ENCODE results near the gene C10orf53. TPM values are rescaled to one million over a fixed set of nuclear protein-coding genes. Genes with fewer than 3 reads are reported as not detected.

The C10orf53 gene
- total and polyA plus RNA-seq, 8 donors: not detected

DNA sequence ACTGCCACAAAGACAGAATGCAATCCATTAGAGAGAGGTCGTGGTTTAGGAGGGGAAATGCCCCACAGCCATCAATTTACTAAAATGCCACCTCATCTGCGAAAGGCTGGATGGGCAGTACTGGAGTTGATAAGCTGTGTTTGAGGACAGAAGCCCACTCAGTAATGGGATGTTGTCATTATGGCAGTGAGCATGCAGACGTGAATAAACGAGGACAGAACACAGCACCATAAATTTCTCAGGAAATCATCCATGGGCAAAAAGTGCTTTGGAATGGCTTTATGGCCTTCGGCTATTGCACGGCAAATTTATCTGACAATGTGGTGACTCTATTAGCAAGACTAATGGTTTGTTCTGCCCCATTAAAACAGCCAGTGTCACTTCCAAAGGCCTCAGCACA, 15.9 kb upstream of the C10orf53 start:
- ATAC-seq (no peak), DNase-seq (no peak), FAIRE-seq (no peak)
- Histone ChIP-seq H3K27ac (no peak overlapping the region), H3K4me3 (no peak overlapping the region), H3K9me3 (no peaks in the 10 kb centered on the region), H3K36me3 (no peaks in the 10 kb centered on the region), H3K4me1 (no peaks in the 10 kb centered on the region), H3K27me3 (no peaks in the 10 kb centered on the region)
- 57 to 65% methylated on average over 6 of the region's 6 CpGs for WGBS, 2 donors
- intact Hi-C loops (cut with DNase I): no loop called here
- TF ChIP-seq CTCF (IDR thresholded peaks at IDR 0.05): no peak

DNA sequence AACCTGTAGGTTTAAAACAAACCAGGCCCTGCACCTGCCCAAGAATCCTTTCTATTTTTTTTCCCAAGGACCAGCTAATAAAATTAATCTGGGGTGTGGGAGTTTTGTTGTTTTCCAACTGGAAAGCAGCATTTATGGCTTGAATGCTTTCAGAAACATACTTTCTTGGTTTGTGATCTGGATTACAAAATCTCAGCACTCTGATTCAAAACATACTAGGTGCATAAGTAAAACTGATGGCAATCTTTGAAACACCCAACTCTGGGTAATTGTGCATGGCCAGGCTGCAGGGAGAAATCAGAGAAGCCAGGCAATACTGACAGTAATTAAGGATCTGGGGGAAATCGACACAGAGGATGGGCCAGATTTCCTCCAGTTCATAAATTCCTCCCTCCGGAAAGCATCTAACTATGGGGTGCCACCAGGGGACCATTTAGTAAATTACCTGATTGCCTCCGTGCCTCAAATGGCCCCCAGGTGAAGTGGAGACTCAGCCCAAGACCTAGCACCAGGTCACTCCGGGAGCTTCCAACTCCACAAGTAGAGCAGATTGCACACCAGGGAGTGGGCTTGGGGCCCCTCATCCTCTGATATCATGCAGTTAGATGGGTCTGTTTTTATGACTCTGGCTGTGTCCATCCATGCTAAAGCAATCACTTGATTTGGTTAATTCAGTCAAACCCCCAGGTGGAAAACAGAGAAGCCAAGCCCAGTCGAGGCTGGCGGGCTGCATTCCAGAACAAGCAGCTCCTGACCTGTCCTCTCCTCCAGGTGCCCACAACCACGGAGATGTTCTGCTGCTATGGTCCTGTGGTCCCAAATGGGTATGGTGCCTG, 15.2 kb upstream of the C10orf53 start:
- no peak overlapping the region for H3K27ac ChIP-seq
- ATAC-seq (no peak), DNase-seq (no peak), FAIRE-seq (no peak)
- intact Hi-C loops (cut with DNase I): no loop called here
- no peaks in the 10 kb centered on the region for H3K27me3 ChIP-seq
- no peak for TF ChIP-seq CTCF (IDR thresholded peaks at IDR 0.05)
- H3K4me3 ChIP-seq: no peak overlapping the region
- H3K9me3 ChIP-seq: no peaks in the 10 kb centered on the region
- no peaks in the 10 kb centered on the region for H3K36me3 ChIP-seq
- no peaks in the 10 kb centered on the region for H3K4me1 ChIP-seq
- WGBS, 2 donors: 61 to 71% methylated on average over 7 of the region's 7 CpGs

DNA sequence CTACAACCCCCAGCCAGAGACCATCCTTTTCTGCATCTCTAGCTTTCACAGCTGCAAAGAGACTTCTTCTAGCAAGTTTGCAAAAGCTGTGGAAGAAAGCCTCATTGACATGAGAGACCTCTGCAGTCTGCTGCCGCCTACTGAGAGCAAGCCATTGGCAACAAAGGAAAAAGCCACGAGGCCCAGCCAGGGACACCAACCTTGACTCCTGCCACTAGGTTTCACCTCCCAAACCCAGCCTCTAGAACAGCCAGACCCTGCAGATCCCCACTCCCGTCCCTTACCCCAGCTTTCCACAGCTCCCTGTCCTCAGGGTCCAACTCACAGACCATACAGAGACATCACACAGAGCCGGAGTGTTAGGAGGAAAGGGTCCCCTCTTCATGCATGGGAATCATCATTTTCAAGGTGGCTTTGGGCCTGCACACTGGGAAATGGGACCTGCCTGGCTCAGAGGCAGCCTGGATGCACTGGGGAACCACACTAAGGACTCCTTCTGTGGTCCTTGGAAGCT, 14.6 kb upstream of the C10orf53 start:
- 55 to 65% methylated on average over 4 of the region's 4 CpGs for WGBS, 2 donors
- H3K36me3 ChIP-seq: no peaks in the 10 kb centered on the region
- H3K27me3 ChIP-seq: no peaks in the 10 kb centered on the region
- FAIRE-seq (no peak), ATAC-seq (no peak), DNase-seq (no peak)
- intact Hi-C loops (cut with DNase I): no loop called here
- no peak overlapping the region for H3K4me3 ChIP-seq
- no peaks in the 10 kb centered on the region for H3K4me1 ChIP-seq
- TF ChIP-seq CTCF (IDR thresholded peaks at IDR 0.05): no peak
- H3K9me3 ChIP-seq: no peaks in the 10 kb centered on the region
- no peak overlapping the region for H3K27ac ChIP-seq

- no peak for FAIRE-seq
- no peaks in the 10 kb centered on the region for H3K4me1 ChIP-seq
- DNase-seq: no peak
- no peak overlapping the region for H3K4me3 ChIP-seq
- H3K36me3 ChIP-seq: no peaks in the 10 kb centered on the region
- 21 to 40% methylated on average over 2 of the region's 2 CpGs for WGBS, 2 donors
- no peak for ATAC-seq
- no peak overlapping the region for H3K27ac ChIP-seq
- intact Hi-C loops (cut with DNase I): no loop called here
- H3K27me3 ChIP-seq: no peaks in the 10 kb centered on the region
- TF ChIP-seq CTCF (IDR thresholded peaks at IDR 0.05): no peak
- no peaks in the 10 kb centered on the region for H3K9me3 ChIP-seq
Observed at GRCh38 chr10:49666054-49666615, 13.3 kb upstream of the C10orf53 start.

DNA sequence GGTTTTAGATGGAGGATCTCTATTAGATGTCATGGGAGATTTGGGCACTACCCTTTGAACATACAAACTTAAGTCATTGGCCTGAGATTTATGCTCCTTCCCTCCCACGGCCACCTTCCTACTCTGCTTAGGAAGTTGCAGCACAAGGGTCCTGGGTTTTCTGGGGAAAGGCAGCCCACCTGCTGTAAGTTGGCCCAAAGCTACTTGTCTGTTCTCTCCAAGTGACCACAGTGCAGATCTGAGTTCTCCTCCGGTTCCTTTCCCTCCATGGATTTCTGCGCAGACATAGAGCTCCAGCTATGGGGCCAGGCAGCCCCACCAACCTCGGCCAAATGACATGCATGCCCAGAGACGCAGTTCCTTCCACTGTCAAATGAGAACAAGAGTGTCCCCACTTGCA, 12.8 kb upstream of the C10orf53 start:
- no peak for TF ChIP-seq CTCF (IDR thresholded peaks at IDR 0.05)
- 68 to 73% methylated on average over 5 of the region's 5 CpGs for WGBS, 2 donors
- DNase-seq (no peak), ATAC-seq (no peak), FAIRE-seq (no peak)
- H3K27ac ChIP-seq: no peak overlapping the region
- no peaks in the 10 kb centered on the region for H3K27me3 ChIP-seq
- no peak overlapping the region for H3K4me3 ChIP-seq
- no peaks in the 10 kb centered on the region for H3K9me3 ChIP-seq
- no peaks in the 10 kb centered on the region for H3K36me3 ChIP-seq
- intact Hi-C loops (cut with DNase I): no loop called here
- no peaks in the 10 kb centered on the region for H3K4me1 ChIP-seq

All from pancreas (tissue), 10 donors.